A673 (cell line): ENCODE measurements around the gene PARD6A. TPM values are rescaled to one million over a fixed set of nuclear protein-coding genes. Genes with fewer than 3 reads are reported as not detected.

ENCODE experiments used
- BruUV-seq: library from RNA; stranded (reverse); fragments of 400-500 nt; replicated peaks from 2 replicates; lab custom pipeline; 2021; lab: Mats Ljungman, UMichigan
- CTCF ChIA-PET: fragments of 300-600 bp; sonication (Branson Sonifier 250); formaldehyde crosslinking; loops from one replicate; lab custom pipeline; 2022; ENCODE audit warnings: antibody characterized with exemption; lab: Charles Lee
- POLR2A ChIA-PET: fragments of 300-600 bp; sonication (Branson Sonifier 250); formaldehyde crosslinking; loops from one replicate; lab custom pipeline; 2022; ENCODE audit warnings: antibody characterized with exemption; ENCODE audit not compliant: low non-redundant PET; lab: Charles Lee
- DNase-seq: peaks from one replicate; pipeline ENCODE4 v3.0.0-alpha.2; 2015; ENCODE audit warnings: low spot score
- H3K27ac ChIP-seq: fragments of 200-600 bp; sonication (generic); 2 replicates; pipeline ENCODE4 v1.5.1; 2016; ENCODE audit warnings: mixed run types, low read depth, mild to moderate bottlenecking, mixed read lengths, antibody characterized with exemption, low read length; ENCODE audit not compliant: poor library complexity, severe bottlenecking
- H3K27me3 ChIP-seq: fragments of 200-600 bp; sonication (generic); replicated peaks from 2 replicates; pipeline ENCODE4 v1.6.1; 2017; ENCODE audit warnings: mixed run types, low read depth, mild to moderate bottlenecking, mixed read lengths, antibody characterized with exemption, low read length; ENCODE audit not compliant: insufficient read depth, poor library complexity
- H3K36me3 ChIP-seq: fragments of 200-600 bp; sonication (generic); 2 replicates; pipeline ENCODE4 v1.6.1; 2016; ENCODE audit warnings: mixed run types, mild to moderate bottlenecking, mixed read lengths, antibody characterized with exemption, low read length; ENCODE audit not compliant: insufficient read depth, poor library complexity, severe bottlenecking
- H3K4me1 ChIP-seq: fragments of 200-600 bp; sonication (generic); 2 replicates; pipeline ENCODE4 v1.6.1; 2017; ENCODE audit warnings: mixed run types, mild to moderate bottlenecking, mixed read lengths, antibody characterized with exemption, low read length; ENCODE audit not compliant: insufficient read depth, poor library complexity, severe bottlenecking
- H3K4me3 ChIP-seq: fragments of 200-600 bp; sonication (generic); 2 replicates; pipeline ENCODE4 v1.5.1; 2016; ENCODE audit warnings: low read depth, mixed run types, mild to moderate bottlenecking, mixed read lengths, low read length; ENCODE audit not compliant: poor library complexity, severe bottlenecking
- H3K9me3 ChIP-seq: fragments of 200-600 bp; sonication (generic); 2 replicates; pipeline ENCODE4 v1.6.1; 2016; ENCODE audit warnings: mixed run types, low read depth, mild to moderate bottlenecking, mixed read lengths, antibody characterized with exemption, low read length; ENCODE audit not compliant: poor library complexity, severe bottlenecking
- EZH2 ChIP-seq: fragments of 200-600 bp; sonication (generic); IDR thresholded peaks from 2 replicates; pipeline ENCODE4 v1.6.1; 2017; ENCODE audit warnings: borderline replicate concordance, low read depth, mild to moderate bottlenecking, mixed read lengths, antibody characterized with exemption, low read length; ENCODE audit not compliant: poor library complexity, severe bottlenecking
- intact Hi-C: fragments of 100-400 bp; cut with micrococcal nuclease; formaldehyde crosslinking; loops from one replicate; pipeline ENCODE4 v1.10.0; 2022; ENCODE audit not compliant: unreplicated experiment
- total RNA-seq: library from RNA; stranded (reverse); gene quantifications from 2 replicates; pipeline ENCODE4 v1.2.3, GENCODE V29; 2021
- TF ChIP-seq, protein P1 (sequence below): fragments of 300-800, 200-600 bp; sonication (generic); conservative IDR thresholded peaks from 2 replicates; pipeline ENCODE4 v1.5.1; 2017; ENCODE audit warnings: low read depth, mild to moderate bottlenecking, antibody characterized with exemption, low read length, moderate library complexity, mixed read lengths

The PARD6A gene
- total RNA-seq, 1 experiment from 2014 or later: 8.6 TPM

DNA sequence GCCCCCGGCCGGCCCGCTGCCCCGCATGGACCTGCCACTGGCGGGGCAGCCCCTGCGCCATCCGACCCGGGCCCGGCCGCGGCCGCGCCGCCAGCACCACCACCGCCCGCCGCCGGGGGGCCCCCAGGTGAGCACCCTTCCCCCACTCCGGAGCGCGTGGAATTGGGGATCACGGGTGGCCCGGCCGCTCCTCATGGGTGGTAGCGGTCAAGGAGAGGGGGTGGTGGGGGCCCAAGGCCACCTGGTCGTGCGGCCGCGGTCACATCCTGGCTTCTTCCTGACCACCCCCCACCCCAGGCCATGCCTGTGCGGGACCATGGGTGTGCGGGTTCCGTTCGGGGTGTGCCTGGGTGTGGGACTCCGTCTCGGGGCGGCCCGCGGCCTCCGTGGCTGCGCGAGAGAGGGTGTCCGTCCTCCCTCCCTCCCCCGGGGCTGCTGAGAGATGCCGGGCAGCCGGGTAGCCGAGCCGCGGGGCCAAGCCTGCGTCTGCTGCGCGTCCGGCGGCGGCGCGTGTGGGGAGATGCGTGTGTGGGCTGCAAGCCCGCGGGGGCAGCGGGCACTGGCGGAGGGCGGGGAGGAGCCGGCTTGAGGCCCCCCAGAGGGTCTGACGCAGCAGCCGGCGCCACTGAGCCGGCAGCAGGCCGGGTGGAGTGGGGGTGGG is 7.5 kb upstream of the PARD6A start:
- intact Hi-C loops: no loop called here
- CTCF ChIA-PET: no interaction called here
- peak; percentile 60 for DNase-seq
- no peak for TF ChIP-seq EZH2
- TF ChIP-seq, protein P1, sequence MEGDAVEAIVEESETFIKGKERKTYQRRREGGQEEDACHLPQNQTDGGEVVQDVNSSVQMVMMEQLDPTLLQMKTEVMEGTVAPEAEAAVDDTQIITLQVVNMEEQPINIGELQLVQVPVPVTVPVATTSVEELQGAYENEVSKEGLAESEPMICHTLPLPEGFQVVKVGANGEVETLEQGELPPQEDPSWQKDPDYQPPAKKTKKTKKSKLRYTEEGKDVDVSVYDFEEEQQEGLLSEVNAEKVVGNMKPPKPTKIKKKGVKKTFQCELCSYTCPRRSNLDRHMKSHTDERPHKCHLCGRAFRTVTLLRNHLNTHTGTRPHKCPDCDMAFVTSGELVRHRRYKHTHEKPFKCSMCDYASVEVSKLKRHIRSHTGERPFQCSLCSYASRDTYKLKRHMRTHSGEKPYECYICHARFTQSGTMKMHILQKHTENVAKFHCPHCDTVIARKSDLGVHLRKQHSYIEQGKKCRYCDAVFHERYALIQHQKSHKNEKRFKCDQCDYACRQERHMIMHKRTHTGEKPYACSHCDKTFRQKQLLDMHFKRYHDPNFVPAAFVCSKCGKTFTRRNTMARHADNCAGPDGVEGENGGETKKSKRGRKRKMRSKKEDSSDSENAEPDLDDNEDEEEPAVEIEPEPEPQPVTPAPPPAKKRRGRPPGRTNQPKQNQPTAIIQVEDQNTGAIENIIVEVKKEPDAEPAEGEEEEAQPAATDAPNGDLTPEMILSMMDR: 0 out of 2 replicates have a peak, but pooled peaks have one; percentile 21
- Histone ChIP-seq H3K36me3 (peaks cover 2% of the 10 kb centered on the region), H3K27me3 (peaks cover 32% of the 10 kb centered on the region), H3K27ac (no peak overlapping the region), H3K4me1 (no peaks in the 10 kb centered on the region), H3K9me3 (no peaks in the 10 kb centered on the region), H3K4me3 (peak overlapping the region; percentile 64)
- no TSS peak for BruUV-seq
- POLR2A ChIA-PET: no interaction called here

DNA sequence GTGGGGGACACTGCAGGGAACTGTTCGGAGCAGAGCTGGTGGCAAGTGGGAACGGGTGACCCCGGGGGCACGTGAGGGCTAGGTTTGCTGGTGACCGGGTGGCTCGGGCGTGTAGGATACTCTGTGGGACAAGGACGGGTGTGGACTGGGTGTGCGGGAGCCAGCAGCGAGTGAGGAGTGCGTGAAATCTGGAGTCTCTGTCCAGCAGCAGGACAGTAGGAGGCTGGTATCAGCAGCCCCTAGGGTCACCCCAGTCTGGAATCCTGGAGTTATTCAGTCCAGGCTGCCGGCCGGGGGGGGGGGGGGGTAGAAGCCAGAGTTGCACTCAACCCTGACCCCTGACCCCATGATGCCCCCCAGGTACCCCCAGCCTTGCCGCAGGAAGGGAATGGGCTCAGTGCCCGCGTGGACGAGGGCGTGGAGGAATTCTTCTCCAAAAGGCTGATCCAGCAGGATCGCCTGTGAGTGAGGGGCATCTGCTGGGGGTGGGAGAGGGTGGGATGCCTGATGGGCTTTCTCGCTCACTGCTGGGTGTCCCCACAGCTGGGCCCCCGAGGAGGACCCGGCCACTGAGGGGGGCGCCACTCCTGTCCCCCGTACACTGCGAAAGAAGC is 6.9 kb upstream of the PARD6A start:
- BruUV-seq: no TSS peak

DNA sequence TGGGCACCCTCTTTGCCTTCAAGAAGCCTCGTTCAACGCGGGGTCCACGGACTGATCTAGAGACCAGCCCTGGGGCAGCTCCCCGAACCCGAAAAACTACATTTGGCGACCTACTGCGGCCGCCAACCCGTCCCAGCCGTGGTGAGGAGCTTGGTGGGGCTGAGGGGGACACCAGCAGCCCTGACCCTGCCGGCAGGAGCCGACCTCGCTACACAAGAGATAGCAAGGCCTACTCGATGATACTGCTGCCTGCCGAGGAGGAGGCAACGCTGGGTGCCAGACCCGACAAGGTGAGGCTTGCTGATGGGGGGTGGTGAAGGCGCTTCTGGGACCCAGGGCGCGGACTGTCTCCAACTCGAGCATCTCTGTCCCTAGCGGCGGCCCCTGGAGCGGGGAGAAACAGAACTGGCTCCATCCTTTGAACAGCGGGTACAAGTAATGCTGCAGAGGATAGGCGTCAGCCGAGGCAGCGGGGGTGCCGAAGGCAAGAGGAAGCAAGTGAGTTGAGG is 6.3 kb upstream of the PARD6A start:
- BruUV-seq: no TSS peak
- CTCF ChIA-PET: no interaction called here

More for the DNA sequence above, 6.9 kb upstream of the PARD6A start:
- ChIA-PET CTCF (no interaction called here), POLR2A (no interaction called here)
- Histone ChIP-seq H3K27me3 (peaks cover 26% of the 10 kb centered on the region), H3K36me3 (peaks cover 6% of the 10 kb centered on the region), H3K4me3 (peak overlapping the region; percentile 64), H3K9me3 (no peaks in the 10 kb centered on the region), H3K27ac (no peak overlapping the region), H3K4me1 (peaks cover 2% of the 10 kb centered on the region)
- TF ChIP-seq EZH2: no peak
- TF ChIP-seq, protein P1: no peak
- no peak for DNase-seq
- intact Hi-C loops: no loop called here

More for the DNA sequence above, 6.3 kb upstream of the PARD6A start:
- no peak for DNase-seq
- intact Hi-C loops: no loop called here
- Histone ChIP-seq H3K36me3 (peaks cover 6% of the 10 kb centered on the region), H3K4me1 (peaks cover 6% of the 10 kb centered on the region), H3K4me3 (no peak overlapping the region), H3K27ac (no peak overlapping the region), H3K27me3 (peaks cover 20% of the 10 kb centered on the region), H3K9me3 (no peaks in the 10 kb centered on the region)
- no peak for TF ChIP-seq EZH2
- TF ChIP-seq, protein P1: no peak
- POLR2A ChIA-PET: no interaction called here
